HCT116 (cell line): ENCODE data around the gene RNU5B-1.

Experiments
- TF ChIP-seq, protein P1 (sequence below): IDR thresholded peaks from 2 replicates; pipeline ENCODE4 v1.6.1; 2012; ENCODE audit warnings: low read depth
- TF ChIP-seq, protein P2 (sequence below), 3 experiments: fragments of 200-600 bp in 1 of 3; sonication (generic) in 1 of 3; IDR thresholded peaks in 2 of 3; conservative IDR thresholded peaks in 1 of 3; 2 replicates each; pipeline ENCODE4 v1.5.1; 2012 to 2017; ENCODE audit warnings: low read depth in 2 of 3, low read length in 2 of 3, antibody characterized with exemption in 1 of 3, borderline replicate concordance in 1 of 3, control low read depth in 1 of 3, mild to moderate bottlenecking in 1 of 3, mixed read lengths in 1 of 3, mixed run types in 1 of 3, moderate library complexity in 1 of 3; ENCODE audit not compliant: insufficient read depth in 1 of 3

DNA sequence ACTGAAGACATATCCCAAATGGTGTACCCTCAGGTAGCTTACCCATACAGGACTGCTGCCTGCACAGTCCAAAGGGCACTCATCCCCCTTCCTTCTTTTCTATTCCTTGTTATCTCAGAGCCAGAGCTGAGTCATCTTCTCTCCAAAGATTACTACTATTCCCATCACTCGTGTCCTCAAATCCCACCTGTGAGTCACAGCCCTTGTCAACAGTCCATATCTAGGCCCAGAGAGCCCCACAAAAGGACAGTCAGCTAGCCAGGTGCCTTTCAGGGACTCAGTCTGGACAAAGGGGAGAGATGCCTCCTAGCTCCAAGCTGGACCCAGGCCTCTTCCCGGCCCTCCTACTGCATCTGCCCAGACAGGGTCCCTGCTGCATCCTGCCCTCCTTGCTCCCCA lies 28.8 kb upstream of the RNU5B-1 start:
- TF ChIP-seq, protein P1, sequence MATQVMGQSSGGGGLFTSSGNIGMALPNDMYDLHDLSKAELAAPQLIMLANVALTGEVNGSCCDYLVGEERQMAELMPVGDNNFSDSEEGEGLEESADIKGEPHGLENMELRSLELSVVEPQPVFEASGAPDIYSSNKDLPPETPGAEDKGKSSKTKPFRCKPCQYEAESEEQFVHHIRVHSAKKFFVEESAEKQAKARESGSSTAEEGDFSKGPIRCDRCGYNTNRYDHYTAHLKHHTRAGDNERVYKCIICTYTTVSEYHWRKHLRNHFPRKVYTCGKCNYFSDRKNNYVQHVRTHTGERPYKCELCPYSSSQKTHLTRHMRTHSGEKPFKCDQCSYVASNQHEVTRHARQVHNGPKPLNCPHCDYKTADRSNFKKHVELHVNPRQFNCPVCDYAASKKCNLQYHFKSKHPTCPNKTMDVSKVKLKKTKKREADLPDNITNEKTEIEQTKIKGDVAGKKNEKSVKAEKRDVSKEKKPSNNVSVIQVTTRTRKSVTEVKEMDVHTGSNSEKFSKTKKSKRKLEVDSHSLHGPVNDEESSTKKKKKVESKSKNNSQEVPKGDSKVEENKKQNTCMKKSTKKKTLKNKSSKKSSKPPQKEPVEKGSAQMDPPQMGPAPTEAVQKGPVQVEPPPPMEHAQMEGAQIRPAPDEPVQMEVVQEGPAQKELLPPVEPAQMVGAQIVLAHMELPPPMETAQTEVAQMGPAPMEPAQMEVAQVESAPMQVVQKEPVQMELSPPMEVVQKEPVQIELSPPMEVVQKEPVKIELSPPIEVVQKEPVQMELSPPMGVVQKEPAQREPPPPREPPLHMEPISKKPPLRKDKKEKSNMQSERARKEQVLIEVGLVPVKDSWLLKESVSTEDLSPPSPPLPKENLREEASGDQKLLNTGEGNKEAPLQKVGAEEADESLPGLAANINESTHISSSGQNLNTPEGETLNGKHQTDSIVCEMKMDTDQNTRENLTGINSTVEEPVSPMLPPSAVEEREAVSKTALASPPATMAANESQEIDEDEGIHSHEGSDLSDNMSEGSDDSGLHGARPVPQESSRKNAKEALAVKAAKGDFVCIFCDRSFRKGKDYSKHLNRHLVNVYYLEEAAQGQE, result no peak
- TF ChIP-seq, protein P2, sequence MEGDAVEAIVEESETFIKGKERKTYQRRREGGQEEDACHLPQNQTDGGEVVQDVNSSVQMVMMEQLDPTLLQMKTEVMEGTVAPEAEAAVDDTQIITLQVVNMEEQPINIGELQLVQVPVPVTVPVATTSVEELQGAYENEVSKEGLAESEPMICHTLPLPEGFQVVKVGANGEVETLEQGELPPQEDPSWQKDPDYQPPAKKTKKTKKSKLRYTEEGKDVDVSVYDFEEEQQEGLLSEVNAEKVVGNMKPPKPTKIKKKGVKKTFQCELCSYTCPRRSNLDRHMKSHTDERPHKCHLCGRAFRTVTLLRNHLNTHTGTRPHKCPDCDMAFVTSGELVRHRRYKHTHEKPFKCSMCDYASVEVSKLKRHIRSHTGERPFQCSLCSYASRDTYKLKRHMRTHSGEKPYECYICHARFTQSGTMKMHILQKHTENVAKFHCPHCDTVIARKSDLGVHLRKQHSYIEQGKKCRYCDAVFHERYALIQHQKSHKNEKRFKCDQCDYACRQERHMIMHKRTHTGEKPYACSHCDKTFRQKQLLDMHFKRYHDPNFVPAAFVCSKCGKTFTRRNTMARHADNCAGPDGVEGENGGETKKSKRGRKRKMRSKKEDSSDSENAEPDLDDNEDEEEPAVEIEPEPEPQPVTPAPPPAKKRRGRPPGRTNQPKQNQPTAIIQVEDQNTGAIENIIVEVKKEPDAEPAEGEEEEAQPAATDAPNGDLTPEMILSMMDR (IDR thresholded peaks at IDR 0.05 in 2 of 3, conservative IDR thresholded peaks at IDR 0.05 in 1 of 3; ENCODE audit: borderline replicate concordance in 1 of 3, insufficient read depth in 1 of 3, low read depth in 2 of 3, low read length in 2 of 3), result no peak
